ENCODE results near the gene OSTN.

The OSTN gene

GRCh38 chr3:191227541-191227940 lies 28.5 kb downstream of the OSTN start:
- DNase-seq (ENCODE audit: low read depth) = no peak
- no peak for TF ChIP-seq CTCF (IDR thresholded peaks at IDR 0.05; ENCODE audit: insufficient read depth, low read depth, low read length, missing control alignments)
- H3K4me3 ChIP-seq (ENCODE audit: low read length) = no peak overlapping the region

- DNase-seq (ENCODE audit: low read depth) = no peak
- no peak overlapping the region for H3K4me3 ChIP-seq (ENCODE audit: low read length)
- no peak for TF ChIP-seq CTCF (IDR thresholded peaks at IDR 0.05; ENCODE audit: insufficient read depth, low read depth, low read length, missing control alignments)
These were observed 35.2 kb downstream of the OSTN start for GRCh38 chr3:191234216-191234615.

GRCh38 chr3:191235331-191236314 lies 36.6 kb downstream of the OSTN start:
- no peak for TF ChIP-seq CTCF (IDR thresholded peaks at IDR 0.05; ENCODE audit: insufficient read depth, low read depth, low read length, missing control alignments)
- DNase-seq (ENCODE audit: low read depth) = no peak
- H3K4me3 ChIP-seq (ENCODE audit: low read length) = no peak overlapping the region

GRCh38 chr3:191236646-191237045 lies 37.6 kb downstream of the OSTN start:
- peak; percentile 51 for DNase-seq (ENCODE audit: low read depth)
- H3K4me3 ChIP-seq (ENCODE audit: low read length) = no peak overlapping the region
- TF ChIP-seq CTCF (IDR thresholded peaks at IDR 0.05; ENCODE audit: insufficient read depth, low read depth, low read length, missing control alignments) = no peak

GRCh38 chr3:191237047-191237882 lies 38.2 kb downstream of the OSTN start:
- H3K4me3 ChIP-seq (ENCODE audit: low read length) = no peak overlapping the region
- no peak for TF ChIP-seq CTCF (IDR thresholded peaks at IDR 0.05; ENCODE audit: insufficient read depth, low read depth, low read length, missing control alignments)
- DNase-seq (ENCODE audit: low read depth) = no peak

GRCh38 chr3:191238321-191238817 lies 39.3 kb downstream of the OSTN start:
- DNase-seq (ENCODE audit: low read depth) = peak; percentile 84
- TF ChIP-seq CTCF (IDR thresholded peaks at IDR 0.05; ENCODE audit: insufficient read depth, low read depth, low read length, missing control alignments) = no peak
- H3K4me3 ChIP-seq (ENCODE audit: low read length) = no peak overlapping the region
